ENCODE measurements around the gene TNP1.

TNP1 gene

DNA sequence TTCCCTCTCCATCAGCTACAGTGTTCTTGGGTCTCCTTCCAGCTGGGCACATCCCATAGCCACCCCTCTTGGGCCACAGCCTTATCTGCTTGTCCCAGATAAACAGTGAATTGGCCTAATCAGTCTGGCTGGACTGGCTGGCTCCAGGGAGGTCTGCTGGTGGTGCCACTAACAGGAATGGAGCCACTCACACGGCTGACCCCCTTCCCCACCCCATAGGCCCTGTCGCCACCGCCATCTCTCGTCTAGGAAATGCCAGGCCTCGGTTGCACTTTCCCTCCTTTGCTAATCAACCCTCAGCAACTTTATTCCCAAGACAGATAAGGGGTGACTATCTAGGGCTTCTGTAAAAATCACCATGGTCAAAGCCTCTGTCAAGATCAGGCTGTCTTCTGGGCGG, 23.0 kb upstream of the TNP1 start:
- DNase-seq (ENCODE audit: low spot score) (no peak), ATAC-seq (ENCODE audit: low read depth) (no peak)
- Histone ChIP-seq H3K4me3 (ENCODE audit: severe bottlenecking) (no peak overlapping the region), H3K27ac (ENCODE audit: poor library complexity, severe bottlenecking) (no peak overlapping the region), H3K9me3 (ENCODE audit: severe bottlenecking) (no peaks in the 10 kb centered on the region), H3K27me3 (ENCODE audit: insufficient read depth, poor library complexity, severe bottlenecking) (no peaks in the 10 kb centered on the region), H3K36me3 (ENCODE audit: low read depth) (no peaks in the 10 kb centered on the region), H3K4me1 (ENCODE audit: insufficient read depth, poor library complexity, severe bottlenecking) (no peaks in the 10 kb centered on the region)
- TF ChIP-seq, protein P1, sequence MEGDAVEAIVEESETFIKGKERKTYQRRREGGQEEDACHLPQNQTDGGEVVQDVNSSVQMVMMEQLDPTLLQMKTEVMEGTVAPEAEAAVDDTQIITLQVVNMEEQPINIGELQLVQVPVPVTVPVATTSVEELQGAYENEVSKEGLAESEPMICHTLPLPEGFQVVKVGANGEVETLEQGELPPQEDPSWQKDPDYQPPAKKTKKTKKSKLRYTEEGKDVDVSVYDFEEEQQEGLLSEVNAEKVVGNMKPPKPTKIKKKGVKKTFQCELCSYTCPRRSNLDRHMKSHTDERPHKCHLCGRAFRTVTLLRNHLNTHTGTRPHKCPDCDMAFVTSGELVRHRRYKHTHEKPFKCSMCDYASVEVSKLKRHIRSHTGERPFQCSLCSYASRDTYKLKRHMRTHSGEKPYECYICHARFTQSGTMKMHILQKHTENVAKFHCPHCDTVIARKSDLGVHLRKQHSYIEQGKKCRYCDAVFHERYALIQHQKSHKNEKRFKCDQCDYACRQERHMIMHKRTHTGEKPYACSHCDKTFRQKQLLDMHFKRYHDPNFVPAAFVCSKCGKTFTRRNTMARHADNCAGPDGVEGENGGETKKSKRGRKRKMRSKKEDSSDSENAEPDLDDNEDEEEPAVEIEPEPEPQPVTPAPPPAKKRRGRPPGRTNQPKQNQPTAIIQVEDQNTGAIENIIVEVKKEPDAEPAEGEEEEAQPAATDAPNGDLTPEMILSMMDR (IDR thresholded peaks at IDR 0.05; ENCODE audit: poor library complexity, severe bottlenecking) = no peak

DNA sequence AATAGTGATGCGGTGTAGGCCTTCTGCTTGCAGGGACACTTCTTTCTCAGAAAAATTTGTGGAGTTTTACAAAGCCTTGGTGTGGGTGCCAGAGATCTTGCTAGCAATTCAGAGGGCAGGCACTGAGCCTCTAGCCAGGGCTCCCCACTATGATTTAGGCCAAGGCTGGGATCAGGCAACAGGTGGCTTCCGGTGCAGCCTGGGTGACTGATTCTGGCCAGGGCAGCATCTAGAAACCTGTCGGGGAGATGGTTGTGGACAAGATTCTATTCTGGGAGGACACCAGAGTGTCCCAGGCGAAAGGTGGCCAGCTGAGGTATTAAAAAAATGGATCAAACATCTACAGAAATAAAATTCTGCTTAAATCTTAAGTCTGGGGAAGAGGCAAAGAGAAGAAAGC, 21.5 kb upstream of the TNP1 start:
- Histone ChIP-seq H3K27me3 (ENCODE audit: insufficient read depth, poor library complexity, severe bottlenecking) (no peaks in the 10 kb centered on the region), H3K27ac (ENCODE audit: poor library complexity, severe bottlenecking) (no peak overlapping the region), H3K4me3 (ENCODE audit: severe bottlenecking) (no peak overlapping the region), H3K9me3 (ENCODE audit: severe bottlenecking) (no peaks in the 10 kb centered on the region), H3K4me1 (ENCODE audit: insufficient read depth, poor library complexity, severe bottlenecking) (no peaks in the 10 kb centered on the region), H3K36me3 (ENCODE audit: low read depth) (no peaks in the 10 kb centered on the region)
- ATAC-seq (ENCODE audit: low read depth) (no peak), DNase-seq (ENCODE audit: low spot score) (no peak)
- TF ChIP-seq, protein P1 (IDR thresholded peaks at IDR 0.05; ENCODE audit: poor library complexity, severe bottlenecking) = no peak

DNA sequence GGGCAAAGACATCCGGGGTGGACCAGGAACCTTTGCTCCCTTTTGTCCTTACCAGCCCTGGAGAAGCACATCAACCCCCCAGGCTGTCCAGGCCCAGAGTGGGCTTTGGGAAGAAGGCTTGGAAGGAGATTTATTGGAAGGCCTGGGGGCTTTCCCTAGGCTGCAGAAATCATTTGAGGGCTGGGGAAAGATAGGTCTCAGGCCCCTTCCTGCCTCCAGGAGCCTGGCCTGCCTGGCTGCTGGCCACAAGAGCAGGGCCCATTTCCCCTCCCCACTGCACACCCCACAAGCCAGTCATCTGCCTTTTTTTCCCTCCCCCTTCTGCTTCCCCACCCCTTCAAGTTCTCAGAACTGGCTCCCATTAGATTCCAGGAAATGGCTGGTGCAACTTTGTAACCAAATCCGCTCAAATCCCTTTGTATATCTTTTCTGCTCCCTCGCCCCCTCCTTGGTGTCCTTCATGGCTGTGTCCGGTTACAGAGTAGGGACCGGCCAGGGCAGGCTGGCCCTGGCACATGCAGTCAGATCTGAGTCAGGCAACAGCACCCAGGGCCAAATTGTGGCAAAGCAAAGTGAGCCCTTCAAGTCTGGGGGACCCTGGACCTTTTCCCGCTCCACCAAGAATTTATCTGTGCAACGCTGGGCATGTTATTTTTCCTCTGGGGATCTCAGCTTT, 20.8 kb upstream of the TNP1 start:
- TF ChIP-seq, protein P1 (IDR thresholded peaks at IDR 0.05; ENCODE audit: poor library complexity, severe bottlenecking) = no peak
- H3K4me1 ChIP-seq (ENCODE audit: insufficient read depth, poor library complexity, severe bottlenecking) = no peaks in the 10 kb centered on the region
- ATAC-seq (ENCODE audit: low read depth) = no peak
- no peaks in the 10 kb centered on the region for H3K9me3 ChIP-seq (ENCODE audit: severe bottlenecking)
- no peaks in the 10 kb centered on the region for H3K27me3 ChIP-seq (ENCODE audit: insufficient read depth, poor library complexity, severe bottlenecking)
- no peak for DNase-seq (ENCODE audit: low spot score)
- H3K36me3 ChIP-seq (ENCODE audit: low read depth) = no peaks in the 10 kb centered on the region
- no peak overlapping the region for H3K27ac ChIP-seq (ENCODE audit: poor library complexity, severe bottlenecking)
- no peak overlapping the region for H3K4me3 ChIP-seq (ENCODE audit: severe bottlenecking)

DNA sequence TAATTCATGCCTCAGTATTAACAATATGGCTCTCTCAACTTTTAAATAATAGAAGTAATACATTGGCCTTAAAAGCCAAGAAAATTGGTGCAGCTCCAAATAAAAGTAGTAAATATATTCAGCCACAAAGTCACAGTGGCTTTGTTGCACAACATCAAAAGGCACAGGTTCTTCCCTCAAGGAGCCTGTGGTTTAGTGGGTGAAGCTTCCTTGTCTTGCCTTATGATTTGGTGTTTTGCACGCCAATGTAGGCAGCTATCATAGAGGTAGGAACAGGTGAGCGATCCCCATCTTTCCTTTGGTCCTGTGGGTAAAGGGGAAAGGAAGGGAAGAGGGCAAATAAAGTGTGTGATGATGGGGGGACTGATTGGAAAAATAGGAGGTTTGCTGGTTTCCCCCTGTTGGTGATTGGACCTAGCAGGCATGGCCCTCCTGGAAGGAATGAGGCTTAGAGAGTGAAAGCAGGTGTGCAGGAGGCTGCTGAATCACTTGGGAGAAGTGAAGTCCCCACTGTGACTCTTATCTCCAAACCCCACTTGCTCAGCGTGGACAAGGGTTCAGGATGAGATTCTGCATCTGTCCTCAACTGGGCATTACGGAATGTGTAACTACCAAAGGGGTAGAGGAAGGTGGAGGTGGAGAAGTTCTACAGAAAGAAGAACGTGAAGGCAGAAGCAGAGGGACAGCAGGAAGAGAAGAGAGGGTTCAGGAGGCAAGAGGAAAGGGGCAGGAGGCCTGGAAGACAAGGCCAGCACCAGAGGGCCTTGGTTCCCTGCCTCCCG, 20.1 kb upstream of the TNP1 start:
- Histone ChIP-seq H3K27me3 (ENCODE audit: insufficient read depth, poor library complexity, severe bottlenecking) (no peaks in the 10 kb centered on the region), H3K4me1 (ENCODE audit: insufficient read depth, poor library complexity, severe bottlenecking) (no peaks in the 10 kb centered on the region), H3K27ac (ENCODE audit: poor library complexity, severe bottlenecking) (no peak overlapping the region), H3K4me3 (ENCODE audit: severe bottlenecking) (no peak overlapping the region), H3K9me3 (ENCODE audit: severe bottlenecking) (no peaks in the 10 kb centered on the region), H3K36me3 (ENCODE audit: low read depth) (no peaks in the 10 kb centered on the region)
- DNase-seq (ENCODE audit: low spot score) (no peak), ATAC-seq (ENCODE audit: low read depth) (no peak)
- TF ChIP-seq, protein P1 (IDR thresholded peaks at IDR 0.05; ENCODE audit: poor library complexity, severe bottlenecking) = no peak

DNA sequence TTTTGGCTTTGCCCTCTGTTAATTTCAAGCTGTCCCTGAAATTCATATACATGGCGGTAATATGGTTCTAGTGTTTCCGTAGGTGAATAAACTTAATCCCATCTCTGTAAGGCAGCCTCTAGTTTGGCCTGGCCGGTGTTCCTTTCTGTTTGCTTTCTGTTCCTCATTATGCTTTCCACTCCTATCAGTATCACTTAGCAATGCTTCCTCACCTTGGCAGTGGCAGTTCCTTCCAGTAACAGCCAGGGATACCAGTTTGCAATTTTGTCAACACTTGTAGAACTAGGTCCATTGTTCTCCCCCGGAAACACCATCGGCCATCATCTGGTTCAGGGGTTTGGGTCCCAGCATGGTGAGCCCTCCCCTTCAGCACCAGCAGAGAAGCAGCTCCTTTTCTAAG, 18.2 kb upstream of the TNP1 start:
- H3K36me3 ChIP-seq (ENCODE audit: low read depth) = no peaks in the 10 kb centered on the region
- no peaks in the 10 kb centered on the region for H3K4me1 ChIP-seq (ENCODE audit: insufficient read depth, poor library complexity, severe bottlenecking)
- H3K27me3 ChIP-seq (ENCODE audit: insufficient read depth, poor library complexity, severe bottlenecking) = no peaks in the 10 kb centered on the region
- H3K4me3 ChIP-seq (ENCODE audit: severe bottlenecking) = no peak overlapping the region
- H3K9me3 ChIP-seq (ENCODE audit: severe bottlenecking) = no peaks in the 10 kb centered on the region
- no peak for ATAC-seq (ENCODE audit: low read depth)
- H3K27ac ChIP-seq (ENCODE audit: poor library complexity, severe bottlenecking) = no peak overlapping the region
- DNase-seq (ENCODE audit: low spot score) = no peak
- TF ChIP-seq, protein P1 (IDR thresholded peaks at IDR 0.05; ENCODE audit: poor library complexity, severe bottlenecking) = no peak

Data from RWPE2 (cell line).